Cardiac septum (tissue), 1 donor: ENCODE results near the gene RPS18. TPM values are rescaled to one million over a fixed set of nuclear protein-coding genes. Genes with fewer than 3 reads are reported as not detected.
A peak's percentile ranks its signal among the peaks of the same experiment; 100 is the strongest.

ENCODE experiments used
- DNase-seq: peaks from one replicate; pipeline ENCODE4 v3.0.0-alpha.2; 2020; ENCODE audit warnings: low spot score
- intact Hi-C: fragments of 100-400 bp; cut with DNase I; formaldehyde crosslinking; loops from one replicate; pipeline ENCODE4 v1.14.0; 2022
- total RNA-seq: library from RNA; stranded (reverse); fragmentation: NEBNext Ultra II Directional; extraction: Animal tissue kit (Norgen Biotek cat#: 25700); gene quantifications from one replicate; pipeline ENCODE4 v1.2.1, GENCODE V29; 2021
- donor health status: DM: no; HTN: no; CAD: no.

RPS18 gene
- total RNA-seq, 1 donor from 2014 or later = 753 TPM

DNA sequence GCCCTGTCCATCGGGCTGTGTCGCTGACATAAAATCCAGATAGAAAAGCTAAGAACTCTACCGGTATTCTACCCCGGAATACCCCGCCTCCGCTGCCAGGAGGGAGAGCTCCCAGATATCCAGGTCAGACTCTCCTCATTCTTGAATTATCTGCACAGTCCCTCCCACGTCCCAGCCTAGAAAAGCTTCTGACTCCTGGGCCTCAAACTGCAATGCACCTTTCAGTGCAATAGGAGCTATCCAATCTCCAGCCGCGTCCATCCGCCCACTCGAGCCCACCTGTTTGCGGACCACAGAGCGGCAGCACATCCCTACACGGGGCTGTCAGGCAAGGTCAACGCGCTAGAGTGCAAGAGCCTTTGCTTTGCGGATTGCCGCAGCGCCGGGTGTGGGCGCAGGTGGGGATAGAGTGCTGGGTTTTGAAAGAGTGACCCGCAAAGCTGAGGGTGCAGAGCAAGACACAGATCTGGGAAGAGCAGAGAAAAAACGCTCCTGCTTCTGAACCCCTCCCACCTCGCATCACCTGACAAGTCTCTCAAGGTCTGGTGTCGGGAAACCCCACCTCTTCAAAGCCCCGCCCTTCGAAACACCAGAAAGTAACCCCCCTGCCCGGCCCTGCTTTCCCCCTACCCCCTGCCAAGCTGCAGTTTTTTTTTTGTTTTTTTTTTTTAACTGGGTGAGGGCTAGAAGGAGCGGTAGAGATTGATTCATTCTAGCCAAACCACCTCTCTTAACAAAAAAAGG lies 40.7 kb downstream of the RPS18 start:
- intact Hi-C loops = no loop called here
- DNase-seq = peak; percentile 89

DNA sequence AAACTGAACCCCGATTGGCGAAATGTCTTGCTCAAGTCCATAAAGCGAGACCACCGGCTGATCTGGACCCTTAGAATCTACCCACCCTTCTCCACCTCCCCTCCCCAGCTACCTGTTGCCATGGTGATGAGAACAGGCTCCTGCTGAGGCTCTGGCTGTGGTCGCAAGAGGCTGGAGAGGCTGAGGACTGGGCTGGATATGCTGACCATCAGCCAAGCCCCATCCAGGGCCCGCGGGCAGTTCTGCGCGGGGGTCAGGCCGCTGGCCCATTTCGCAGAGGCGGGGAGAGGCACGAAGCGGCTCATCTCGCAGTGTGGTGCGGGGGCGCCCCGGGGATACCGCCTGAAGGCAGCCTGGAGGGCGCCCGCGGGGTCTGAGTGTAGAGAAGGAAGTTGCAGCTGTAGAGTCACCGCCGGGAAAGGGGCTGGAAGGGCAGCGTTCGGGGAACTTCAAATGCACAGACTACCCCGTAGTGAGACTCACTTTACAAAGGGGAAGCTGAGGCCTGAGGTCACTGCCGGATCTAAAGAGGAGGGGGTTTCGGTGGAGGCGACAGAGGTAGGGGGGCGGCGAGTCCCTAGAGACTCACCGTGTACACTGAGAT lies 41.3 kb downstream of the RPS18 start:
- intact Hi-C loops = no loop called here

DNA sequence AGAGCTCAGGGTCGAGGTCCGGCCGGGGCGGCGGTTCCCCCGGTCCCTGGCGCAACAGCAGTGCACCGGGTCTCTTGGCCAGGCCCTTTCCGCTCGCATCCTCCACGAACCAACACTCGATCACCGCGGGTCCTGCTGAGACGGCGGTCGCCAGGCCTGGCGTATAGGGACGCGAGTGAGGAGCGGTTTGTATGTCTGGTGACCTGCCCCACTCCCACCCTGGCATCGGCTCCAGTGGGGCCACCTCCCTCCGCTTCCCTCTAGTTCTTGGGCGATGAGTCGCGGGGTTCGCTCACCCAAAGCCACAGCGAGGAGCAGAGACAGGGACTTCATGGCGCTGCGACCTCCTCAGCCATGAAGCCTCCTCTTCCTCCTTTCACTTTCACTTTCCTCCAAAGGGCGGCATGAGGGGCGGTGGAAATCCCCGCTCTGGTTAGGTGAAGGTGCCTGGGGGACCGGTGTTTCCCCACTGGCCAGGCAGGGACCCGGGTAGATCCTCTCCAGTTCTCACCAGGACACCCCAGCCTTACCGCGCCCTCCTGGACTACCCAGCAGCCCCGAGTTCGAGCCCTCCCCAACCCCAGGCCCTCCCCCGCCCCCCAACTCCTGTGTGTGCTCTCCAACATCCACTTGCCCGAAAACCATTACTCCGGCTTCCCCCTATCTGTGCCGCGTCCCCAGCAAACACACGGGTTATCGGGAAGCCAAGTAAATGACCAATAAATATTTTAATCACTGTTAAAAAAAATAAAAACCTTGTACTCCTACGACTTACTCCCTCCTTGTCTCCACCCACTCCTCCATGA lies 42.0 kb downstream of the RPS18 start, which contains the start of gene TAPBP:
Gene TAPBP (minus strand): TSS at position 370 of the 806 bp plus-strand sequence. CDS start 37 bp downstream, at position 333.
- intact Hi-C loops = no loop called here
- peak; percentile 80 for DNase-seq

More for the DNA sequence above, 41.3 kb downstream of the RPS18 start:
- peak; percentile 90 for DNase-seq

GRCh38 chr6:33314515-33314942 lies 42.7 kb downstream of the RPS18 start:
- intact Hi-C loops = no loop called here
- peak; percentile 79 for DNase-seq

DNA sequence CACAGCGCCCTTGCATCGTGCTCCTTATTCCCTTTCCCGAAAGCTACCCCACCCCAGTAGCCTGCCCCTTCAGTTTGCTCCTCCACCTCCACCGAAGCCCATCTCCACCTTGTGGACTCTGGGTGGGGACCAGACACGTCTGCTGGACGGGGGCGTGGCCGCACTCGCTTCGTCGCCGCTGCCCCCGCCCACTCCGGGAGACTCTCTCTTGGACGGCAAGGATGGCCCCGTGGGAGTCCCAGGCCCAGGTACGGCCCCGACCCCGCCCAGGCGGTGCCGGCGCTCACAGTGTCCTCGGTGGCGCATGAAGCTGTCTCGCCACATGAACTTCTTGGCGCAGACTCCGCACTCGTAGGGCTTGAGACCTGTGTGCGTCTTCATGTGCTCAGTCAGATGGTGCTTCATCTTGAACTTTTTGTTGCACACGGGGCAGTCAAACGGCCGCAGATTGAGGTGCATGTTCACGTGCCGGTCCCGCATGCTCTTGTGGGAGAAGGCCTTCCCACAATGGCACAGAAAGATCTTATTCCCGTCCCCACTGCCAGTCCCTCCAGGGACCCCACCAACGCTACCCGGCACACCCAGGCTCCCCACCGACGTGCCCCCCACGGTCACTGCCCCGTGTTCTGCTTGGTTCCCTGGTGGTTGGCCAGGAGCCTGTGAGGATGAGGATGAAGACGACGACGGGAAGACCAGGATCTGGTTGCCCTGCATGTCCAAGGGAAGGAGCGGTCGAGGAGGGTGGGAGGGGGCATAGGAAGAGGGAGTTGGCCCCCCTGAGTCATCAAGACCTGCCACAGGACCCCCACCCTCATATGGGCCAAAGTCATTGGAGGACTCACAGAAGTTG lies 43.3 kb downstream of the RPS18 start:
- intact Hi-C loops = no loop called here
- DNase-seq = peak; percentile 79

GRCh38 chr6:33315793-33316602 lies 44.1 kb downstream of the RPS18 start:
- intact Hi-C loops = no loop called here
- DNase-seq = no peak

DNA sequence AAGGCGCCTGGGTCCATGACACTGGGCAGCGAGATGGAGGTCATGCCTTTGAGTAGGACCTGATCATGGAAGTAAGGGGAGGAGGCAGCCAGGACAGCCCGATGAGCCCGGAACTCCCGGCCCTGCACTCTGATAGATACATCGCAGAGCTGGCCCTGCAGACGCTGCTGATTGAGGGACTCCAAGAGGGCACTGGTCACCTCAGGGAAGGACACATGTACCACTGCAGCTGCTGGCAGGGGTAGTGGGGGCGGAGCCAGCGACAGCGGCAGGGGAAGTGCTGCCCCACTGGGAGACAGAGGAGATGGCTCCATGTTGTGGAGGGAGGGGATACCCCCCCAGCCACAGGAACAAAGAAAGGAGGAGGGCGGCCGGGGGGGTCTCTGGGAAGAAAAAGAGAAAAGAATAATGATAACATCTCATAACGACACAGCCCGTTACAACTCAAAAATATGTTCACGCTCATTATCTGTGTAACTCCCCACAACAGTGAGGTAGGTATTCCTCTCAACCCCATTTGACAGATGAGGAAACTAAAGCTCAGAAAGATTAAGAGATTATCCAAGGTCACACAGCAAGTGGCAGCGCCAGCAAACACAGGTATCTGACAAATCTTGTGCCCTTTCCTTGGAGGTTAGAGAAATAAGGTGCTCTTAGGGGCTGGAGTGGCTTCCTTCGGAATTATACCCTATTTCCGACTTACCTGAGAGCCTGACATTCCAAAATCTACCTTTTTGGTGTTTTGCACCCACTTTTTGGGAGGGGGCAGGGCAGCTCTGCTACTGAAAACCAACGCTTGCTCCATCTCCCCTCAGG lies 44.9 kb downstream of the RPS18 start:
- DNase-seq = no peak
- intact Hi-C loops = no loop called here

DNA sequence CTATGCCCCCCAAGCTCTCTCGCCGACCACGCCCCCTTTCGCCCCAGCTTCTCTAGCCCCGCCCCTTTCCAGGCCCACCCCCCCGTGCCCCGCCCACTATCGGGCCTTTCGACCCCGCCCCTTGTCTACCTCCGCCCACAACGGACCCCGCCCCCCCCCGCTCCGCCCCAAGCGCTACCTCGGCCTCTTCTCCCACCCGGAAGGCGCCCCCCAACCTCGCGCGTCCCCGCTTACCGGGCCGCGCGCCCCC lies 45.5 kb downstream of the RPS18 start:
- peak; percentile 86 for DNase-seq

GRCh38 chr6:33317669-33318425 lies 46.0 kb downstream of the RPS18 start, which contains the start of gene ZBTB22:
ZBTB22 (minus strand) TSS chr6:33317744; CDS start chr6:33316916, 828 bp downstream.
- intact Hi-C loops = no loop called here
- peak; percentile 97 for DNase-seq

More for the DNA sequence above, 45.5 kb downstream of the RPS18 start:
- intact Hi-C loops = no loop called here

- DNase-seq = no peak
- intact Hi-C loops = no loop called here
Measured at GRCh38 chr6:33318426-33319073, 46.7 kb downstream of the RPS18 start.

GRCh38 chr6:33319939-33320314 lies 48.1 kb downstream of the RPS18 start:
- DNase-seq = no peak
- intact Hi-C loops = no loop called here

- intact Hi-C loops = no loop called here
Measured at GRCh38 chr6:33320315-33321181, 48.7 kb downstream of the RPS18 start.

DNA sequence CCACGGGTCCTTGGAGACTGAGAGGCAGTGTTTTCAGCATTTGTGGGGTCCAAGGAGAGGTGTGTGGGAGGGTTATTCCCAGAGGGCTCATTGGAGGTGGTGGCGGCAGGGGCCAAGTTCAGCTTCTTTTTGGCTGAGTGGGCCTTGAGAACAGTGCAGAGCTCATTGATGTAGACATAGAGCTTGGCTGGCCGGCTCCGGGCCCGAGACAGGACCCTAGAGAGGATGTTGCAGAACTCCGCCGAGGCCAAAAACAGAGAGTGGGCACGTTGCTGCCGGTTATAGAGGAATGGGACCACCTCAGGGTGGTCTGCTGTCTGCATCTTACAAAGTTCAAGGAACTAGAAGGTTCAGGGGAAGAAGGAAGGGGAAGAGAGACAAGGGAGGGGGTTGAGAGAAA lies 49.4 kb downstream of the RPS18 start:
- DNase-seq = no peak
- intact Hi-C loops = no loop called here

More at GRCh38 chr6:33320315-33321181, 48.7 kb downstream of the RPS18 start:
- no peak for DNase-seq

DNA sequence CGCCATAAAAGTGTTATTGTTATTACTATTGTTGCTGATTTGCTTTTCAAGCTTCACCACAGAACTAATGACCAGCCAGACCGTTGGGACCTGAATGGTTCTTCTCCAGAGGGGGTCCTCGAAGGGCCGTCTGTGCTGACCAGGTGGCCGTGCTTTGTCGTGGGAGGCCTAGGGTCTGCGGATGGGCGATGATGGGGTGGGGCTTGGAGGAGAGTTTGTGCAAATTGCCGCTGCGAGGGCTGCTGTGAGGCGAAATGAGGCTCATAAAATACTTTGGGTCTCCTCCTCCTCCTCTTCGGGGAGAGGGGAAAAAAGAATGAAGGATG lies 51.7 kb downstream of the RPS18 start:
- no peak for DNase-seq
- intact Hi-C loops = no loop called here

DNA sequence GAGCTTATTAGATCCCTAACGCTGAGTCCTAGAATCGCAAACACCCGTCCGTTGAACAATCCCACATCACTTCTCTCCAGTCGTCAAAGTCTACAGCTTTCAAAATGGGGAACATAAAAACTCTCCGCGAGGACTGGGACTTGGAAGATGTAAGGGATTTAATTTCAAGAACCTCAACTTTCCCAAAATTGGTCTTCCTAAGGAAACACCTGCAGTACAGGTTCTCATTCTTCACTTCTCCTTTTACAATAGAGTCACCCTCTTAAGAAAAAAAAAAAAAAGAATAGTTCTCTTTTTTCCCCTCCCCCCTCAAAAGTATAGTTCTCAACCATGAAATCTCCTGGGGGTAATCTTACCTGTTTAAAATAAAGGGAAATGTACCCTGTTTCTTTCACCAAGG lies 52.2 kb downstream of the RPS18 start:
- DNase-seq = no peak
- intact Hi-C loops = no loop called here
